Left lung (tissue), 10 donors: ENCODE data around the gene TSPAN32. TPM values are rescaled to one million over a fixed set of nuclear protein-coding genes. Genes with fewer than 3 reads are reported as not detected.
"Not testable (repeated sequence)": the region's sequence is repeated elsewhere in the genome, so short reads cannot be mapped to it uniquely, and the experiment has no call there.

Experiments used
- ATAC-seq: fragments of 200-7000 bp; cut with Tn5 transposase; one replicate; pipeline ENCODE4 v1.9.1; 2020; ENCODE audit warnings: moderate library complexity
- DNase-seq, 4 donors: peaks; one replicate each; pipeline ENCODE4 v3.0.0-alpha.2; 2013 to 2020
- H3K27ac ChIP-seq, 2 donors: fragments of 200-600 bp; sonication (generic) in 1 of 2; one replicate each; pipeline versions ENCODE4 v1.5.0 to v1.8.0; 2020 to 2021
- H3K27me3 ChIP-seq, 2 donors: fragments of 200-600 bp; sonication (generic) in 1 of 2; one replicate each; pipeline versions ENCODE4 v1.5.0 to v1.8.0; 2020 to 2021
- H3K36me3 ChIP-seq, 2 donors: fragments of 200-600 bp; sonication (generic) in 1 of 2; one replicate each; pipeline versions ENCODE4 v1.5.0 to v1.8.0; 2020 to 2021
- H3K4me1 ChIP-seq, 2 donors: fragments of 200-600 bp; one replicate each; pipeline ENCODE4 v1.8.0; 2021
- H3K4me3 ChIP-seq, 2 donors: fragments of 200-600 bp; sonication (generic) in 1 of 2; one replicate each; pipeline versions ENCODE4 v1.5.0 to v1.8.0; 2020 to 2021; ENCODE audit warnings: mild to moderate bottlenecking in 1 of 2
- H3K9me3 ChIP-seq, 2 donors: fragments of 200-600 bp; sonication (generic) in 1 of 2; one replicate each; pipeline versions ENCODE4 v1.5.0 to v1.8.0; 2020 to 2021
- CTCF ChIP-seq, 2 donors: fragments of 200-600 bp; sonication (generic) in 1 of 2; IDR thresholded peaks; one replicate each; pipeline versions ENCODE4 v1.5.0 to v1.8.0; 2021; ENCODE audit warnings: antibody characterized with exemption in 2 of 2
- intact Hi-C, 2 donors: fragments of 100-400 bp; cut with DNase I; formaldehyde crosslinking; loops; one replicate each; pipeline versions ENCODE4 v1.11.2 to v1.14.2; 2022
- polyA plus RNA-seq, 6 donors: library from polyadenylated mRNA; unstranded; fragments of 120-200 nt; gene quantifications; one replicate each; pipeline ENCODE4 v1.2.1, GENCODE V29; 2013; ENCODE audit not compliant: insufficient read length in 6 of 6
- total RNA-seq, 2 donors: library from RNA; stranded (reverse); fragmentation: NEBNext Ultra II Directional; extraction: Animal tissue kit (Norgen Biotek cat#: 25700); gene quantifications; one replicate each; pipeline ENCODE4 v1.2.1, GENCODE V29; 2021
- donor health status: DM: no; HTN: yes; CAD: no.
- donor health status: DM: no; HTN: no; CAD: no.

The TSPAN32 gene
- total and polyA plus RNA-seq, 8 donors: 3.7 to 6.3 (median 4.2) TPM

GRCh38 chr11:2363577-2364370, 62.0 kb downstream of the TSPAN32 start:
- peak in 1 of 4 donors; percentile 55 for DNase-seq
- intact Hi-C loops: no loop called here
- TF ChIP-seq CTCF (IDR thresholded peaks at IDR 0.05): no peak
- Histone ChIP-seq H3K4me3 (no peak overlapping the region), H3K27me3 (no peaks in the 10 kb centered on the region), H3K36me3 (no peaks in the 10 kb centered on the region), H3K9me3 (no peaks in the 10 kb centered on the region), H3K4me1 (no peaks in the 10 kb centered on the region), H3K27ac (no peak overlapping the region)
- ATAC-seq: no peak

GRCh38 chr11:2364386-2364785, 62.6 kb downstream of the TSPAN32 start:
- H3K4me3 ChIP-seq, ATAC-seq, H3K27me3 ChIP-seq, H3K9me3 ChIP-seq, H3K36me3 ChIP-seq, H3K27ac ChIP-seq, H3K4me1 ChIP-seq, intact Hi-C loops: not testable (repeated sequence)
- peak in 1 of 4 donors; percentile 28 for DNase-seq

- Histone ChIP-seq H3K27ac (no peak overlapping the region), H3K27me3 (no peaks in the 10 kb centered on the region), H3K4me3 (no peak overlapping the region), H3K4me1 (no peaks in the 10 kb centered on the region), H3K9me3 (no peaks in the 10 kb centered on the region), H3K36me3 (no peaks in the 10 kb centered on the region)
- ATAC-seq (no peak), DNase-seq (peak in 1 of 4 donors; percentile 58)
- intact Hi-C loops: no loop called here
- TF ChIP-seq CTCF (IDR thresholded peaks at IDR 0.05): no peak
Observed at GRCh38 chr11:2365571-2366210, 63.9 kb downstream of the TSPAN32 start.

GRCh38 chr11:2366276-2366675, 64.5 kb downstream of the TSPAN32 start:
- no peaks in the 10 kb centered on the region for H3K4me1 ChIP-seq
- DNase-seq: peak in 1 of 4 donors; percentile 50
- no peak overlapping the region for H3K27ac ChIP-seq
- H3K27me3 ChIP-seq: no peaks in the 10 kb centered on the region
- H3K36me3 ChIP-seq: no peaks in the 10 kb centered on the region
- no peak overlapping the region for H3K4me3 ChIP-seq
- no peaks in the 10 kb centered on the region for H3K9me3 ChIP-seq
- ATAC-seq: no peak
- TF ChIP-seq CTCF (IDR thresholded peaks at IDR 0.05): no peak
- intact Hi-C loops: no loop called here

GRCh38 chr11:2366733-2367132, 64.9 kb downstream of the TSPAN32 start:
- TF ChIP-seq CTCF (IDR thresholded peaks at IDR 0.05): no peak
- DNase-seq: peak in 1 of 4 donors; percentile 37
- Histone ChIP-seq H3K36me3 (no peaks in the 10 kb centered on the region), H3K27me3 (no peaks in the 10 kb centered on the region), H3K27ac (no peak overlapping the region), H3K4me3 (no peak overlapping the region), H3K4me1 (no peaks in the 10 kb centered on the region), H3K9me3 (no peaks in the 10 kb centered on the region)
- intact Hi-C loops: no loop called here
- ATAC-seq: no peak
